ENCODE data around the gene IL10RB.
A peak's percentile ranks its signal among the peaks of the same experiment; 100 is the strongest.
"Not testable (repeated sequence)": the region's sequence is repeated elsewhere in the genome, so short reads cannot be mapped to it uniquely, and the experiment has no call there.

The IL10RB gene

GRCh38 chr21:33302055-33302454, 35.9 kb downstream of the IL10RB start:
- no peak for DNase-seq (ENCODE audit: low read depth)

- DNase-seq (ENCODE audit: low read depth) = no peak
These were observed 36.6 kb downstream of the IL10RB start for GRCh38 chr21:33302796-33303195.

DNA sequence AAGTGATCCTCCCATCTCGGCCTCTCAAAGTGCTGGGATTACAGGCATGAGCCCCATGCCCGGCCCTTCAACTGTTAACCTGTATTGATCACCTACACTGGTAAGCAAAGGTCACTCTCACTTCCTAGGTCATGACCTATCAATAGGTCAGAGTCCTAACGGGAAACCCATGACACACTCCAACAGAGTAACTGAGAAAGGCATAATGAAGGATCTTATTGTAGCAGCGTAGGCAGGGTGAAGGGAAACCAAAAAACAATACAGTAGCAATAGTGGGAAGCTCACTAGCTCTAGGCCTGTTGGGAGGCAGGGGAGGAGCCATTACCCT, 39.1 kb downstream of the IL10RB start:
- DNase-seq (ENCODE audit: low read depth) = no peak

DNA sequence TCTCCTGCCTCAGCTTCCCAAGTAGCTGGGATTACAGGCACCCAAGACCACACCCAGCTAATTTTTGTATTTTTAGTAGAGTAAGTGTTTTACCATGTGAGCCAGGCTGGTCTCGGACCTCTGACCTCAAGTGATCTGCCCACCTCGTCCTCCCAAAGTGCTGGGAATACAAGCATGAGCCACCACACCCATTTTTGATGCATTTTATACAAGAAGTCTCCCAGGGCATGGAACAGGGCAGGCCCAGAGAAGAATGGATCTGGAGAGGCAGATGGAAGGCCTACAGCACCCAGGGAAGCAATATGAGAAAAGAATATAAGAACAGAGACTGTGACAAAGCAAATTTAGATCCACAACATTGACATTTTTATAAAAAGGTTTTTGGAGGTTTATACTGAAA, 39.8 kb downstream of the IL10RB start:
- no peak for DNase-seq (ENCODE audit: low read depth)

GRCh38 chr21:33308586-33309490, 42.7 kb downstream of the IL10RB start:
- no peak for DNase-seq (ENCODE audit: low read depth)

- no peak for DNase-seq (ENCODE audit: low read depth)
These were observed 43.6 kb downstream of the IL10RB start for GRCh38 chr21:33309778-33310177.

DNA sequence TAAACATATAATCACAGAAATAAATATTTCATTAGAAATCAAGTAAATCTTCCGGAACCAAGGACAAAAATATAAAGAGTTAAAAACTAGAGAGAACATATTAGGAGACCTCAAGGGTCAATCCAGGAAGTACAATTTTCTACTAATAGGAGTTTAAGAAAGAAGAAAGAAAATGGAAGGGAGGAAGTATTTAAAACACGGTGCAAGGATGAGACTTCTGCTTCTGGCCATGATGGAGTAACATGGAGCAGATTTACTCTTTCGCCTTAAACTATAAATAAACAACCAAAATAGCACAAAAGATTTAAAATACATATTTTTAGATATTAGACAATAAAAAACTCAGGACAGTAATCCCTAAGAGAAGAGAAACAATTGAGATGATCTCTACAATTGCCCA, 46.0 kb downstream of the IL10RB start:
- no peak for DNase-seq (ENCODE audit: low read depth)

GRCh38 chr21:33313183-33313582, 47.0 kb downstream of the IL10RB start:
- DNase-seq (ENCODE audit: low read depth) = no peak

GRCh38 chr21:33313611-33314010, 47.4 kb downstream of the IL10RB start:
- DNase-seq (ENCODE audit: low read depth) = no peak

GRCh38 chr21:33314111-33314510, 47.9 kb downstream of the IL10RB start:
- DNase-seq (ENCODE audit: low read depth) = no peak

GRCh38 chr21:33315946-33316710, 50.0 kb downstream of the IL10RB start:
- DNase-seq (ENCODE audit: low read depth) = no peak

DNA sequence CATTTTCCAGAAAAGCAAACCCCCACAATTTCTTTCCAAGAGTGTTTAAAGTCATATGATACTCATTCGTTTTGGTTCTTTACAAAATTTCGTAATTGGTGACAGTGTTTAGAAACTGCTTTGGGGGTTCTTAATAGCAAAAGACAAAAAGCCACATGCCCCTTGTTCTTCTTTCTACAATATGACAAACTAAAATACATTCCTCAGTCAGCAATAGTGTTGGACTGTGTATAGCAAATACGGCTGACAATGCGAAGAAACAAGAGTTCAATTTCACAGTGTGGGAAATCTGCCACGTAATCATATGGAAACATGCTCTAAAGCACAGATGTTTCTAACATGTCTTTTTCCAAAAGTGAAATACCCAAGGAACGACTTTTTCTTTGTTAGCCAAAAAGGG, 51.0 kb downstream of the IL10RB start:
- no peak for DNase-seq (ENCODE audit: low read depth)

GRCh38 chr21:33317786-33318486, 51.8 kb downstream of the IL10RB start:
- no peak for DNase-seq (ENCODE audit: low read depth)

GRCh38 chr21:33321005-33321404, 54.8 kb downstream of the IL10RB start:
- not testable (repeated sequence) for DNase-seq (ENCODE audit: low read depth)

DNA sequence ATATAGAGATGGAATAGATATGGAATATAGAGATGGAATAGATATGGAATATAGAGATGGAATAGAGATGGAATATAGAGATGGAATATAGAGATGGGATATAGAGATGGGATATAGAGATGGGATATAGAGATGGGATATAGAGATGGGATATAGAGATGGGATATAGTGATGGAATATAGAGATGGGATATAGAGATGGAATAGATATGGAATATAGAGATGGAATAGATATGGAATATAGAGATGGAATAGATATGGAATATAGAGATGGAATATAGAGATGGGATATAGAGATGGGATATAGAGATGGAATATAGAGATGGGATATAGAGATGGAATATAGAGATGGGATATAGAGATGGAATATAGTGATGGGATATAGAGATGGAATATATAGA, 57.4 kb downstream of the IL10RB start:
- DNase-seq (ENCODE audit: low read depth) = not testable (repeated sequence)

DNA sequence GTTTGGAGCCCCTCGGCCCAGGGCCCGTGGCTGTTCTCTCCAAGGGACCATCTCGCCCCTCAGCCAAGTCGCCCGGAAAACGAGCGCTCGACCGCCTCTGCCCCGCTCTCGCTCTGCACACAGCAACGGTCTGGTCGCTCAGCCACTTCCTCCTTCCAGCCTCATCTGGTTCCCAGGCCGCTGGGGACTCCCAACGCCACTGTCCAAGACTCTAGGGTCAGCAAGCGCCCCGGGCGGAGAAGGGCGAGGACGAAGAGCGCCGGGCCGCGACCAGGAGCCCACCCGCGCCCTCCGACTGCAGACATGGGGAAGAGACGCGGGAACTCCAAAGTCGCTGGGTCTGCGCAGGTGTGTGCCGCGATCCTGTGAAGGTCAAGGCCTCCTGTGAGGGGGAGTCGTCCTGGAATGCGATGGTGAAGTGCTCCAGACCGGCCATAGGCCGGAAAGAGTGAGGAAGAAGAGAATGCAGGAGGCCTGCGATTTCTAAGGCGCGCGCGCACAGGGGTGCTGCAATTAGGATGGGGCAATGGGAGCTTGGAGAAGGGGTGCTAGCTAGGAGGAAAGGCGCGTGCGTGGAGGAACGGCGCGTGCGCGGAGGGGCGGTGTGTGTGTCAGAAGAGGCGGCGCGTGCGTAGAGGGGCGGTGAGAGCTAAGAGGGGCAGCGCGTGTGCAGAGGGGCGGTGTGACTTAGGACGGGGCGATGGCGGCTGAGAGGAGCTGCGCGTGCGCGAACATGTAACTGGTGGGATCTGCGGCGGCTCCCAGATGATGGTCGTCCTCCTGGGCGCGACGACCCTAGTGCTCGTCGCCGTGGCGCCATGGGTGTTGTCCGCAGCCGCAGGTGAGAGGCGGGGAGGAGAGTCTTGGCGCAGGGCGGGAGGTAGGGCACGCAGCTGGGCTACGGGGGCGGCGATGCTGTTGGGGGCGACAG, 58.4 kb downstream of the IL10RB start, which contains the start of gene IFNAR1:
Gene IFNAR1, plus strand, starts transcription at position 680 of the 931 bp plus-strand sequence. Its CDS starts 86 bp downstream, at position 766.
- peak; percentile 97 for DNase-seq (ENCODE audit: low read depth)

DNA sequence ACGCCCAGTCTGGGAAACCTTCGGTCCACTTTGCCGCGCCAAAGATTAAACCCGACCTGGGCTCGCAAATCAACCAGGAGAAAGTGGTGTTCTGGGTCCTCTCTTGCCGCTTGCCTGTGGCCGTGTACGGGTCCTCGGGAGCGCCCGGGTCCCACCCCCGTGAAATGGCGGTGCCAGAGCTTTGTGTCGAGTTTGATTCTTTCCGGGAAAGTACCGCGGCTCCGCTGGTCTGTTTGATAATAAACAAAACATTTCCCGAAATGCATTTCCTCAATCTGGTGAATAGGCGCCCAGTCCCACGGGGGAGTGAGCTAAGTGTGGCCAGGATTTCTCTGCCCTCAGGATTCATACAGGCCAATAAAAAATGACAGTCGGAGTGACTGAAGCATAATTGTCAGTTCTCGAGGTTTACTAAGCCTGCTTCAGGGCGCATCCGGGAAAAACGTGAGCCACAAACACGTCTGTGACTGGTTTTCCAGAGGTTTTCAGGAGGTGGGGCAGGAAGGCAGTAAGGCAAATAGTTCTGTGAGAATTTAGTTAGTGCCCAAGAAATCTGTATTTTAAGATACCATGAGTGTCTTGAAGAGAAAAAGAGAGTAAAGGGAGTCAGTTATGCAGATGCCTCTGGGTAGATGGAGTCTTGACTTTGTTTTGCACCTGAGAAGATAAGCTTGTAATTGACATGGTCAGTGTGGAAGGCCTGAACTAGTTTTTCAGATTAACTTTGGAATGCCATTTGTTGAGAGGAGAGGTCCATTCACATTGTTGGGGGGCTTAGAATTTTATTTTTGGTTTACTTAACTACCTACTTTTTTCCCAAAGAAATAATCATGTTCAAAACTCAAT, 59.3 kb downstream of the IL10RB start:
- peak; percentile 47 for DNase-seq (ENCODE audit: low read depth)

DNA sequence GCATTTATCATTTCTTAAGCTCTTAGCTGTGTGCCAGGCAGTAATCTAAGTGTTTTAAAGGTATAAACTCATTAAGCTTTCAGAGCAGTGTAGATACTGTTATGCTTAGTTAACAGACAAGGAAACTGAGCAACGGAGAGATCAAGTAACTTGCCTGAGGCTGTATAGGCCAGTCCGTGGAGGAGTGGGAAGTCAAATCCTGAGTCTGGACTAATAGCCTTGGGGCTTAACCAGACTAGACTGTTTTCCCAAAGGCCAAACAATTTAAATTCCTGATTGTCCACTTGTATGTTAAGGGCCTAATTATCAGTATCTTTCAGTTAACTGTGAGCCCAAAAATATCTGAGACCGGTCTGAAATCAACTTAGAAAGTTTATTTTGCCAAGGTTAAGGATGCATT, 61.2 kb downstream of the IL10RB start:
- no peak for DNase-seq (ENCODE audit: low read depth)

DNA sequence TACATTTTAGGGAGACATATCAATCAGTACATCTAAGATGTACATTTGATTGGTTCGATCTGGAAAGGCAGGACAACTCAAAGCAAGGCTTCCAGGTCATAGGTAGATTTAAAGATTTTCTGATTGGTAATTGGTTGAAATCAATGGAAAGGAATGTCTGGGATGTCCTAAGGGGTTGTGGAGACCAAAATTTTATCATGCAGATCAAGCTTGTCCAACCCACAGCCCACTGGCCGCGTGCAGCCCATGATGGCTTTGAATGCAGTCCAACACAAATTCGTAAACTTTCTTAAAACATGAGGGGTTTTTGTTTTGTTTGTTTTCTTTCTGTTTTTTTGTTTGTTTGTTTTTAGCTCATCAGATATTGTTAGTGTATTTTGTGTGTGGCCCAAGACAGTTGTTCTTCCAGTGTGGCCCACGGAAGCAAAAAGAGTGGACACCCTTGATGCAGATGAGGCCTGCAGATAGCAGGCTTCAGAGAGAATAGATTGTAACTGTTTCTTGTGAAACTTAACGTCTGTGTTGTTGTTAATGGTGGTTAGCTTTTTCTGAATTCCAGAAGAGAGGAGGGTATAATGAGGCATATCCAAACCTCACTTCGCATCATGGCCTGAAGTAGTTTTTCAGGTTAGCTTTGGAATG, 61.7 kb downstream of the IL10RB start:
- DNase-seq (ENCODE audit: low read depth) = no peak

- DNase-seq (ENCODE audit: low read depth) = no peak
These were observed 64.6 kb downstream of the IL10RB start for GRCh38 chr21:33330726-33331125.
